HepG2 (cell line): Measurements from ENCODE around the gene PDLIM5. TPM values are rescaled to one million over a fixed set of nuclear protein-coding genes. Genes with fewer than 3 reads are reported as not detected.
A peak's percentile ranks its signal among the peaks of the same experiment; 100 is the strongest.

ENCODE experiments used
- ATAC-seq: fragments of 200-7000 bp; cut with Tn5 transposase; 3 replicates; pipeline ENCODE4 v1.9.1; 2020; ENCODE audit warnings: mild to moderate bottlenecking, moderate library complexity
- BruUV-seq: library from RNA; stranded (reverse); fragments of 400-500 nt; replicated peaks from 2 replicates; lab custom pipeline; 2021; lab: Mats Ljungman, UMichigan
- CTCF ChIA-PET: fragments of 300-600 bp; formaldehyde crosslinking; extraction: SDS; loops from one replicate; lab custom pipeline; 2021; ENCODE audit warnings: low total read pairs, inconsistent platforms, low intra/inter-chr PET ratio; lab: Yijun Ruan, JAX
- POLR2A ChIA-PET: fragments of 350-600 bp; sonication (Branson Sonifier 250); formaldehyde crosslinking; loops from one replicate; lab custom pipeline; 2020; ENCODE audit warnings: antibody characterized with exemption, inconsistent platforms; lab: Yijun Ruan, JAX
- DNase-seq: peaks from one replicate; pipeline ENCODE4 v3.0.0-alpha.2; 2015; ENCODE audit warnings: low spot score
- FAIRE-seq: peaks from 3 replicates; lab custom pipeline; 2011; peaks lifted over from hg19 to GRCh38; lab: Jason Lieb, UNC
- H2AFZ ChIP-seq: one replicate; pipeline ENCODE4 v1.6.1; 2011; ENCODE audit warnings: low read length, inconsistent platforms
- H3K27ac ChIP-seq: fragments of 300-600 bp; 3 replicates; pipeline ENCODE4 v1.8.0; 2011; ENCODE audit warnings: mixed run types, mild to moderate bottlenecking, mixed read lengths, low read length, inconsistent platforms; ENCODE audit not compliant: insufficient read depth; ENCODE audit errors: extremely low read length
- H3K27me3 ChIP-seq, 2 experiments: fragments of 200-600 bp in 1 of 2; 2 replicates in 1 of 2; 3 replicates in 1 of 2; pipeline versions ENCODE4 v1.6.0 to v1.8.0; 2011; ENCODE audit warnings: low read length in 2 of 2, mild to moderate bottlenecking in 2 of 2, moderate library complexity in 2 of 2, inconsistent platforms in 1 of 2; ENCODE audit not compliant: insufficient read depth in 2 of 2, control insufficient read depth in 1 of 2
- H3K36me3 ChIP-seq, 2 experiments: fragments of 200-600 bp in 1 of 2; replicated peaks in 1 of 2; 2 replicates in 1 of 2; 3 replicates in 1 of 2; pipeline versions ENCODE4 v1.5.1 to v1.8.0; 2011; ENCODE audit warnings: low read length in 2 of 2, inconsistent platforms in 1 of 2; ENCODE audit not compliant: insufficient read depth in 2 of 2, control insufficient read depth in 1 of 2
- H3K4me1 ChIP-seq: 2 replicates; pipeline ENCODE4 v1.5.1; 2012; ENCODE audit warnings: low read length, inconsistent platforms; ENCODE audit not compliant: insufficient read depth
- H3K4me2 ChIP-seq: 2 replicates; pipeline ENCODE4 v1.6.0; 2011; ENCODE audit warnings: low read depth, low read length, inconsistent platforms
- H3K4me3 ChIP-seq, 3 experiments: fragments of 200-600 bp in 1 of 3; sonication (generic), shearing (Covaris generic) in 1 of 3; replicated peaks in 1 of 3; 2 replicates each; pipeline ENCODE4 v1.5.1; 2011 to 2016; ENCODE audit warnings: low read length in 3 of 3, inconsistent platforms in 2 of 3, low read depth in 2 of 3, mild to moderate bottlenecking in 2 of 3, control low read depth in 1 of 3, mixed read lengths in 1 of 3; ENCODE audit not compliant: insufficient read depth in 1 of 3
- H3K79me2 ChIP-seq: one replicate; pipeline ENCODE4 v1.6.1; 2011; ENCODE audit warnings: low read length, inconsistent platforms; ENCODE audit not compliant: insufficient read depth
- H3K9ac ChIP-seq: 2 replicates; pipeline ENCODE4 v1.6.0; 2011; ENCODE audit warnings: mild to moderate bottlenecking, low read depth, low read length, inconsistent platforms; ENCODE audit not compliant: insufficient read depth
- H3K9me3 ChIP-seq: 2 replicates; pipeline ENCODE4 v1.5.1; 2012; ENCODE audit warnings: mild to moderate bottlenecking, low read length
- H4K20me1 ChIP-seq: 2 replicates; pipeline ENCODE4 v1.6.0; 2011; ENCODE audit warnings: inconsistent platforms, mild to moderate bottlenecking, low read length, moderate library complexity; ENCODE audit not compliant: insufficient read depth
- MIXL1 ChIP-seq: IDR thresholded peaks from 2 replicates; pipeline ENCODE4 v1.6.1; 2016
- SP4 ChIP-seq: sonication (generic); formaldehyde crosslinking; IDR thresholded peaks from 2 replicates; pipeline ENCODE4 v1.8.1; 2023; ENCODE audit warnings: mild to moderate bottlenecking, missing genetic modification reagents
- SPEN ChIP-seq: sonication (generic); formaldehyde crosslinking; IDR thresholded peaks from 2 replicates; pipeline ENCODE4 v1.5.1; 2020; ENCODE audit warnings: low read depth, mild to moderate bottlenecking, missing genetic modification reagents
- ZNF317 ChIP-seq: sonication (generic); formaldehyde crosslinking; IDR thresholded peaks from 2 replicates; pipeline ENCODE4 v1.5.0; 2020; ENCODE audit warnings: mild to moderate bottlenecking, missing genetic modification reagents
- WGBS: methylation state at CpG from one replicate; pipeline ENCODE4 v1.1.6; 2017; ENCODE audit warnings: low lambda C conversion rate; 5-methylcytosine and 5-hydroxymethylcytosine counted together
- in situ Hi-C: cut with HindIII; loops from 2 replicates; pipeline ENCODE4 v1.10.0; 2017; ENCODE audit warnings: low pct_unique_long_range_greater_than_20kb; ENCODE audit not compliant: extremely low pct_ligation_motif_present
- intact Hi-C: fragments of 100-400 bp; cut with micrococcal nuclease; formaldehyde crosslinking; loops from one replicate; pipeline ENCODE4 v1.10.0; 2022; ENCODE audit not compliant: unreplicated experiment
- polyA plus RNA-seq, 8 experiments: library from polyadenylated mRNA; depleted of rRNA in 3 of 8; stranded (reverse) in 7 of 8; unstranded in 1 of 8; fragments of >200 nt; fragmentation: Illumina TruSeq in 4 of 8; extraction: Trizol in 4 of 8; gene quantifications; 2 replicates each; pipeline versions ENCODE4 v1.2.1 to v1.2.3, GENCODE V29; 2011 to 2016; ENCODE audit warnings: low read depth in 4 of 8, missing spikeins in 1 of 8, mixed read lengths in 1 of 8; ENCODE audit not compliant: insufficient read depth in 1 of 8
- total RNA-seq, 5 experiments: library from RNA; depleted of rRNA; stranded (reverse); fragments of >200 nt; fragmentation: Illumina TruSeq; extraction: Trizol; gene quantifications; 2 replicates each; pipeline ENCODE4 v1.2.3, GENCODE V29; 2016; ENCODE audit warnings: low read depth in 1 of 5
- TF ChIP-seq, protein P1 (sequence below): sonication (generic); formaldehyde crosslinking; conservative IDR thresholded peaks from 2 replicates; pipeline ENCODE4 v1.8.0; 2022; ENCODE audit warnings: missing genetic modification reagents

PDLIM5 gene
- total and polyA plus RNA-seq, 2 of the 13 experiments (the other 11 are each of a cell fraction or from before 2014, with no cell fraction given): 52.8 to 119 TPM

GRCh38 chr4:94420356-94420755, 31.4 kb upstream of the PDLIM5 start:
- no TSS peak for BruUV-seq
- Histone ChIP-seq H3K4me3 (no peak overlapping the region), H3K9me3 (no peaks in the 10 kb centered on the region), H3K4me1 (peaks cover 48% of the 10 kb centered on the region), H3K27me3 (no peaks in the 10 kb centered on the region), H2AFZ (no peak overlapping the region), H4K20me1 (no peaks in the 10 kb centered on the region), H3K36me3 (no peaks in the 10 kb centered on the region), H3K27ac (peak overlapping the region; percentile 29), H3K79me2 (no peaks in the 10 kb centered on the region), H3K9ac (no peak overlapping the region), H3K4me2 (no peak overlapping the region)
- ChIA-PET CTCF (no interaction called here), POLR2A (no interaction called here)
- intact Hi-C loops (loop anchor here (10.0 kb wide), 1 partner anchor 144 kb away; no protein-coding TSS in a partner anchor), in situ Hi-C loops (no loop called here)
- no peak for DNase-seq
- TF ChIP-seq MIXL1 (CRISPR knock-in tag) (0 out of 2 replicates have a peak, but pooled peaks have one; percentile 2), SPEN (CRISPR knock-in tag) (no peak)
- TF ChIP-seq, protein P1, sequence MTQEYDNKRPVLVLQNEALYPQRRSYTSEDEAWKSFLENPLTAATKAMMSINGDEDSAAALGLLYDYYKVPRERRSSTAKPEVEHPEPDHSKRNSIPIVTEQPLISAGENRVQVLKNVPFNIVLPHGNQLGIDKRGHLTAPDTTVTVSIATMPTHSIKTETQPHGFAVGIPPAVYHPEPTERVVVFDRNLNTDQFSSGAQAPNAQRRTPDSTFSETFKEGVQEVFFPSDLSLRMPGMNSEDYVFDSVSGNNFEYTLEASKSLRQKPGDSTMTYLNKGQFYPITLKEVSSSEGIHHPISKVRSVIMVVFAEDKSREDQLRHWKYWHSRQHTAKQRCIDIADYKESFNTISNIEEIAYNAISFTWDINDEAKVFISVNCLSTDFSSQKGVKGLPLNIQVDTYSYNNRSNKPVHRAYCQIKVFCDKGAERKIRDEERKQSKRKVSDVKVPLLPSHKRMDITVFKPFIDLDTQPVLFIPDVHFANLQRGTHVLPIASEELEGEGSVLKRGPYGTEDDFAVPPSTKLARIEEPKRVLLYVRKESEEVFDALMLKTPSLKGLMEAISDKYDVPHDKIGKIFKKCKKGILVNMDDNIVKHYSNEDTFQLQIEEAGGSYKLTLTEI: no peak
- no peak for FAIRE-seq
- ATAC-seq: no peak
- whole genome bisulfite sequencing: 71% methylated on average over 2 of the region's 2 CpGs

GRCh38 chr4:94426783-94427182, 25.0 kb upstream of the PDLIM5 start:
- Histone ChIP-seq H3K4me2 (no peak overlapping the region), H4K20me1 (no peaks in the 10 kb centered on the region)
- intact Hi-C loops: loop anchor here (10.0 kb wide), 1 partner anchor 138 kb away; no protein-coding TSS in a partner anchor
- TF ChIP-seq ZNF317 (CRISPR knock-in tag) (peak; percentile 100), SP4 (CRISPR knock-in tag) (no peak)
- TF ChIP-seq, all 625 proteins: peak for 1
- ChIA-PET POLR2A (no interaction called here), CTCF (no interaction called here)
- peaks cover 18% of the 10 kb centered on the region for H3K9me3 ChIP-seq
- in situ Hi-C loops: no loop called here
- peaks cover 57% of the 10 kb centered on the region for H3K4me1 ChIP-seq
- no peak for FAIRE-seq
- no peak overlapping the region for H3K9ac ChIP-seq
- DNase-seq: no peak
- H3K36me3 ChIP-seq: no peaks in the 10 kb centered on the region
- no peaks in the 10 kb centered on the region for H3K79me2 ChIP-seq
- no peak overlapping the region for H3K4me3 ChIP-seq
- 16% methylated on average over 1 of the region's 1 CpG for WGBS
- no peak for ATAC-seq
- H2AFZ ChIP-seq: no peak overlapping the region
- no peak overlapping the region for H3K27ac ChIP-seq
- BruUV-seq: no TSS peak
- H3K27me3 ChIP-seq: no peaks in the 10 kb centered on the region
